Neural progenitor cell (in vitro differentiated cells): ENCODE measurements around the gene PCDH17.
A peak's percentile ranks its signal among the peaks of the same experiment; 100 is the strongest.

Experiments used
- EZH2phosphoT487 ChIP-seq: fragments of 200-600 bp; sonication (generic); IDR thresholded peaks from 2 replicates; pipeline ENCODE4 v1.6.1; 2017; ENCODE audit warnings: antibody characterized with exemption
- TF ChIP-seq, protein P1 (sequence below): fragments of 200-600 bp; sonication (generic); IDR thresholded peaks from 2 replicates; pipeline ENCODE4 v1.5.1; 2017; ENCODE audit warnings: antibody characterized with exemption, mild to moderate bottlenecking

DNA sequence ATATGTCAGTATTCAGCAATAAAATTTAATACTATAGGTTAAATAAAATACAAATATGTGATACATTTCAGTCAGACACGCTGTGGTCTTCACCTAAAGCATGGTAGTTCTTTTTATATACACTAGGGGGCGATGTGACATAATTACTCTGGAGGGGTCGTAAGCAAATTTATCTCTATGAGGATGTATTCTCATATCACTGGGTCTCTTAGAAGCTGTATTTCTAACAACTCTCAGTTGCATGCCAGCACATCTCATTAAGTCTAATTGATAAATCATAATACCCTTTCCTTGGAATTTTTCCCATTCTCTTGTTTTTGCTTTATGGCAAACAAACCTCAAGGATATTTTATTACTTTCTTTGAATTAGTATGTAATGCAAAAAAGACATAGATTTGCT is 3.9 kb upstream of the PCDH17 start:
- TF ChIP-seq, protein P1, sequence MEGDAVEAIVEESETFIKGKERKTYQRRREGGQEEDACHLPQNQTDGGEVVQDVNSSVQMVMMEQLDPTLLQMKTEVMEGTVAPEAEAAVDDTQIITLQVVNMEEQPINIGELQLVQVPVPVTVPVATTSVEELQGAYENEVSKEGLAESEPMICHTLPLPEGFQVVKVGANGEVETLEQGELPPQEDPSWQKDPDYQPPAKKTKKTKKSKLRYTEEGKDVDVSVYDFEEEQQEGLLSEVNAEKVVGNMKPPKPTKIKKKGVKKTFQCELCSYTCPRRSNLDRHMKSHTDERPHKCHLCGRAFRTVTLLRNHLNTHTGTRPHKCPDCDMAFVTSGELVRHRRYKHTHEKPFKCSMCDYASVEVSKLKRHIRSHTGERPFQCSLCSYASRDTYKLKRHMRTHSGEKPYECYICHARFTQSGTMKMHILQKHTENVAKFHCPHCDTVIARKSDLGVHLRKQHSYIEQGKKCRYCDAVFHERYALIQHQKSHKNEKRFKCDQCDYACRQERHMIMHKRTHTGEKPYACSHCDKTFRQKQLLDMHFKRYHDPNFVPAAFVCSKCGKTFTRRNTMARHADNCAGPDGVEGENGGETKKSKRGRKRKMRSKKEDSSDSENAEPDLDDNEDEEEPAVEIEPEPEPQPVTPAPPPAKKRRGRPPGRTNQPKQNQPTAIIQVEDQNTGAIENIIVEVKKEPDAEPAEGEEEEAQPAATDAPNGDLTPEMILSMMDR = peak; percentile 85
- no peak for TF ChIP-seq EZH2phosphoT487
